MG63 (cell line): Measurements from ENCODE around the gene NDUFAB1. TPM values are rescaled to one million over a fixed set of nuclear protein-coding genes. Genes with fewer than 3 reads are reported as not detected.

ENCODE experiments used
- DNase-seq: peaks from one replicate; pipeline ENCODE4 v3.0.0-alpha.2; 2020
- H3K27me3 ChIP-seq: fragments of 250-450 bp; sonication (Bioruptor Pico); 2 replicates; pipeline ENCODE4 v1.5.1; 2020; ENCODE audit warnings: mild to moderate bottlenecking, moderate library complexity
- H3K36me3 ChIP-seq: fragments of 250-450 bp; sonication (Bioruptor Pico); 2 replicates; pipeline ENCODE4 v1.5.1; 2020; ENCODE audit warnings: mild to moderate bottlenecking, moderate library complexity
- H3K4me3 ChIP-seq: fragments of 250-450 bp; sonication (Bioruptor Pico); 2 replicates; pipeline ENCODE4 v1.5.1; 2020; ENCODE audit warnings: mild to moderate bottlenecking, moderate library complexity
- H3K9me3 ChIP-seq: fragments of 250-450 bp; sonication (Bioruptor Pico); 2 replicates; pipeline ENCODE4 v1.5.1; 2020; ENCODE audit warnings: mild to moderate bottlenecking, moderate library complexity
- total RNA-seq: library from RNA; depleted of rRNA; stranded (reverse); fragments of >200 nt; shearing (Covaris generic); gene quantifications from 2 replicates; pipeline ENCODE4 v1.2.3, GENCODE V29; 2014; ENCODE audit warnings: low replicate concordance; rRNA removed

Gene NDUFAB1
- total RNA-seq, 1 experiment from 2014 or later: 103 TPM

GRCh38 chr16:23534868-23535860 is 61.0 kb downstream of the NDUFAB1 start:
- Histone ChIP-seq H3K4me3 (no peak overlapping the region), H3K9me3 (no peaks in the 10 kb centered on the region), H3K36me3 (peaks cover 83% of the 10 kb centered on the region), H3K27me3 (no peaks in the 10 kb centered on the region)
- no peak for DNase-seq

GRCh38 chr16:23532448-23532847 is 63.7 kb downstream of the NDUFAB1 start:
- no peak for DNase-seq
- Histone ChIP-seq H3K27me3 (no peaks in the 10 kb centered on the region), H3K4me3 (no peak overlapping the region), H3K36me3 (peaks cover 85% of the 10 kb centered on the region), H3K9me3 (no peaks in the 10 kb centered on the region)

Other genes starting within 250 kb of the NDUFAB1 start
- 8.0 and 10.2 TPM in 2 replicates for gene COG7, start 143.1 kb downstream of the NDUFAB1 start, total RNA-seq
- gene GGA2, start 85.8 kb downstream of the NDUFAB1 start, total RNA-seq: 44.2 and 102 TPM in 2 replicates
- gene EARS2, start 39.0 kb downstream of the NDUFAB1 start, total RNA-seq: 23.8 and 45.3 TPM in 2 replicates
- 59.3 and 59.9 TPM in 2 replicates for gene UBFD1, start 38.6 kb downstream of the NDUFAB1 start, total RNA-seq
- gene PALB2, start 45.0 kb upstream of the NDUFAB1 start, total RNA-seq: 15.1 and 15.4 TPM in 2 replicates
- gene DCTN5, start 45.1 kb upstream of the NDUFAB1 start, total RNA-seq: 96.7 and 108 TPM in 2 replicates
- gene PLK1, start 82.6 kb upstream of the NDUFAB1 start, total RNA-seq: 38.0 and 39.7 TPM in 2 replicates
- gene ERN2, start 116.9 kb upstream of the NDUFAB1 start, total RNA-seq: not detected in 2 replicates
- gene CHP2, start 158.7 kb upstream of the NDUFAB1 start, total RNA-seq: not detected in 2 replicates
- 0.02 TPM in 1 of 2 replicates, not detected in the other for gene PRKCB, start 239.7 kb upstream of the NDUFAB1 start, total RNA-seq